AG09309 (cell line): ENCODE results near the gene SRPRB.

Experiments used
- DNase-seq: peaks from one replicate; pipeline ENCODE4 v3.0.0-alpha.2; 2010; ENCODE audit warnings: low read depth
- H3K4me3 ChIP-seq: 2 replicates; pipeline ENCODE4 v1.5.1; 2011; ENCODE audit warnings: mild to moderate bottlenecking, low read depth, low read length, moderate library complexity; ENCODE audit not compliant: control insufficient read depth
- TF ChIP-seq, protein P1 (sequence below): IDR thresholded peaks from 2 replicates; pipeline ENCODE4 v1.5.1; 2011; ENCODE audit warnings: mild to moderate bottlenecking, low read depth, low read length, inconsistent platforms; ENCODE audit not compliant: insufficient read depth, control insufficient read depth; ENCODE audit errors: missing control alignments

Gene SRPRB

DNA sequence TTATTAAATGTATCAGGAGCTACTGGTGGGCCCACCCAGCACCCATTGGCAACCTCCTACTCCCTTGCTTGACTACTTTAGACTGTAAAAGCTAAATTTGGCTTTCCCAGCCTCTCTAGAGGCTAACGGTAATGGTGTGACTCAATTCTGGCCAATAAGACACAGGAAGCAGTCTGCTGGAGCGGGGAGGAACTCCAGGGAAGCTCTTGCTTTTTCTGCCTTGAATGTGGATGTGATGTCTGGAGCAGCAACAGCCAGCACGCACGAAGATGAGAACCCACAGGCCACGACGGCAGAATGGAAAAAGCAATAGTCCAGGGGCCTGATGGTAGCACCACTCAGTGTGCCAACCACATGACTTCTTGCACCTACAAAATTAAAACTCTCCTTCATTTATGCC, 50.2 kb downstream of the SRPRB start:
- H3K4me3 ChIP-seq: no peak overlapping the region
- DNase-seq: no peak
- TF ChIP-seq, protein P1, sequence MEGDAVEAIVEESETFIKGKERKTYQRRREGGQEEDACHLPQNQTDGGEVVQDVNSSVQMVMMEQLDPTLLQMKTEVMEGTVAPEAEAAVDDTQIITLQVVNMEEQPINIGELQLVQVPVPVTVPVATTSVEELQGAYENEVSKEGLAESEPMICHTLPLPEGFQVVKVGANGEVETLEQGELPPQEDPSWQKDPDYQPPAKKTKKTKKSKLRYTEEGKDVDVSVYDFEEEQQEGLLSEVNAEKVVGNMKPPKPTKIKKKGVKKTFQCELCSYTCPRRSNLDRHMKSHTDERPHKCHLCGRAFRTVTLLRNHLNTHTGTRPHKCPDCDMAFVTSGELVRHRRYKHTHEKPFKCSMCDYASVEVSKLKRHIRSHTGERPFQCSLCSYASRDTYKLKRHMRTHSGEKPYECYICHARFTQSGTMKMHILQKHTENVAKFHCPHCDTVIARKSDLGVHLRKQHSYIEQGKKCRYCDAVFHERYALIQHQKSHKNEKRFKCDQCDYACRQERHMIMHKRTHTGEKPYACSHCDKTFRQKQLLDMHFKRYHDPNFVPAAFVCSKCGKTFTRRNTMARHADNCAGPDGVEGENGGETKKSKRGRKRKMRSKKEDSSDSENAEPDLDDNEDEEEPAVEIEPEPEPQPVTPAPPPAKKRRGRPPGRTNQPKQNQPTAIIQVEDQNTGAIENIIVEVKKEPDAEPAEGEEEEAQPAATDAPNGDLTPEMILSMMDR: no peak

DNA sequence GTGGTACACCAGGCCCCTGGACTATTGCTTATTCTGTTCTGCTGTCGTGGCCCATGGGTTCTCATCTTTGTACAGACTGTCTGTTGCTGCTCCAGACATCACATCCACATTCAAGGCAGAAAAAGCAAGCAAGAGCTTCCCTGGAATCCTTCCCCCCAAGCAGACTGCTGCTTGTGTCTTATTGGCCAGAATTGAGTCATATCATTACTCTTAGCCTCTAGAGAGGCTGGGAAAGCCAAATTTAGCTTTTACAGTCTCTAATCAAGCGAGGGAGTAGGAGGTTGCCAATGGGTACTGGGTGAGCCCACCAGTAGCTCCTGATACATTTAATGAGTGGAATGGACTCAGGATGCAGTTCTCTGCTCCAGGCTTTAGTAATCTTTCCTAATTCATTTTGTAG, 50.7 kb downstream of the SRPRB start:
- DNase-seq: no peak
- TF ChIP-seq, protein P1: no peak
- H3K4me3 ChIP-seq: no peak overlapping the region

DNA sequence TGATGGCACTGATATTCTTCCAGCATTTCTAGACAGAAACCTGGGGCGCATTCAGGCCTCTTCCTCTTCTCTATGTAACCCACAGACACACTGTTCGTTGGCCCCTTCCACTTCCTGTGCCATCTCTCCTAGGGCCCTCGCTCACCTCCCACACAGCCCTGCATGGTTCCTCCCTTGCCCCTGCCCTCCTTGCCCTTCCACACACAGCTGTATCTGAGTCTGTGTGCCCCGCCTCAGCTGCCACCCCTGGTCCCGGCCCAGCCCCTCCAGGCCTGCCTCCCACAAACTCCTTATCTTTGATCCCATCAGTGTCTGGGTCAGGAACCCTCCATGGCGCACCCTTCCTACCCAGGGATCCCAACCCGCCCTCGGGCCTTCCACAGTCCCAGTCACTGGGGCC, 52.2 kb downstream of the SRPRB start:
- DNase-seq: no peak
- H3K4me3 ChIP-seq: no peak overlapping the region
- TF ChIP-seq, protein P1: no peak

DNA sequence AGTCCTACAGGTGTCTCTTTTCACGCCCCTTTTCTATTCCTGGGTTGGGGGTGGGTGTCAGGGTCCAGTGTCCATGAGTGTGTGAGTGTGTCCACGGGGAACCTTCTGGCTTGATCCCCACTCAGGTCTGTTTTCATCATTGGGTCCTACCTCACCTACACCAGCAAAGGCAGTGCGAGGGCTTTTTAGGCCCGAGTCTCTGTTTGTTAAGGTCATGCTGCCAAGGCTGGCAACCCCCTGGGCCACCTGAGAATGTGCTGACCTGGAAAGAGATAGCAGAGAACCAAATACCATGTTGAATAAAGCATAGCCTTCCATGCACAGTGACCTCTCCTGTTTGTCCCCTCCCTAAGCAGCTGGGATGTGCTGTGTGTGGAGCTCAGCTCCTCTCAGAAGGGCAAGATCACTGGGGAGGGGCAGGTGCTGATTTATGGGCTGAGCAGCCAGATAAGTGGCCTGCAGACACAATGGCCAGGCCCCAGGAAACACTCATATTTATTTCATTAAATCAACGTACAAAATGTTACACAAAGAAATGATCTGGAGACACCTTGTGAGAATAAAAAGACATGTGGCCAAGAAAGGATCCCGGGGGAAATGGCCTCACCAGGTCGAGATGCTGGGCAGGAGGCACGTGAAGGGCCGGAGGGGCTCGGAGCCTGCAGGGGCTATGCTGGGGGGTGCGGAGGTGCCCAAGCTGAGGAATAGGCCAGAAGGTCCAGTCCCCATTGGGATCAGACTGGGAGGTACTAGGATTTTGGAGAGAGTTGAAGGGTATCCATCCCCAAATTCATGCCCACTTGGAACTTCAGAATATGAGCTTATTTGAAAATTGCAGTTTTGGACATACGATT, 54.0 kb downstream of the SRPRB start:
- no peak overlapping the region for H3K4me3 ChIP-seq
- no peak for DNase-seq
- TF ChIP-seq, protein P1: no peak

DNA sequence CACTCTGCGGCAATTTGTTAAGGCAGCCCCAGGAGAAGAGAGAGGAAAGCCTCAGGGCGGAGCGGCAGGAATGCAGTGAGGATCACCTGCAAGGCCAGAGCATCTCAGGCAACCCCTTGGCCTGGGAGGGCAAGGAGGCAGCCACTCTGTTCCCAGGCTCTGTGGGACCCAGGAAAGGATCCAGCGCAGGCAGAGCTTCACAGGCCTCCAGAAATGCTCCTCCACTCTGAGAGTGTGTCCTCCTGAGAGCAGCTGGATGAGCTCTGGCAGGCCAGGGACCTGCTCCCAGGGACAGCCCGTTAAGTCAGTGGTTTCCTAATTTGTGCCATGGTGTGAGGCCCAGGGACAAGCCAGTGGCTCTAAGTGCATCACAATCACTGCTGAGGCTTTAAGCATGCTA, 54.9 kb downstream of the SRPRB start:
- DNase-seq: no peak
- no peak overlapping the region for H3K4me3 ChIP-seq
- TF ChIP-seq, protein P1: no peak

DNA sequence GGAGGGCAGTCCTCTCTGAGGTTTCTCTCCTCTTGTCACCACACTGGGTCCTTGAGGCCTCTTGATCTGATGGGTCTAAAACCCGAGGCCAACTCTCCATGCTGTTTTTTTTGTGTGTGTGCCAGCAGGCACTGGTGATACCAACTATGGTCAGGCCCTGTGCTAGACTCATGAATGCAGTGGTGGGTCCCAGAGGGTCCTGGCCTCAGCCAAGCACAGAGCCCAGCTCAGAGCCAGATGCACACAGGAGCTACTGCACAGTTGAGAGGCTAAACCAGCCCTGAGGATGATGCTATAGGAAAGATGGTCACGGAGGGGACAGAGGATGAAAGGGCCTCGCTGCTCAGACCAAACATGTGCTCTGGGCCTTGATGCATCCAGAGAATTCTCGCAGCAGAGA, 56.5 kb downstream of the SRPRB start:
- H3K4me3 ChIP-seq: no peak overlapping the region

More for the DNA sequence above, 56.5 kb downstream of the SRPRB start:
- DNase-seq: no peak
- TF ChIP-seq, protein P1: no peak
